ENCODE results near the gene WT1.

WT1 gene

GRCh38 chr11:32439501-32440210, 4.3 kb upstream of the WT1 start:
- H3K27me3 ChIP-seq (ENCODE audit: control insufficient read depth in 1 of 2, insufficient read depth in 2 of 2, low read length in 2 of 2) = peaks cover 49 to 79% of the 10 kb centered on the region in 2 donors
- no peaks in the 10 kb centered on the region for H3K36me3 ChIP-seq (ENCODE audit: control insufficient read depth in 1 of 2, insufficient read depth in 2 of 2, low read length in 2 of 2)
- no peaks in the 10 kb centered on the region for H3K4me1 ChIP-seq (ENCODE audit: control insufficient read depth in 1 of 2, insufficient read depth in 2 of 2, low read length in 2 of 2)
- H3K27ac ChIP-seq (ENCODE audit: low read depth, low read length) = no peak overlapping the region
- no peaks in the 10 kb centered on the region for H3K9me3 ChIP-seq (ENCODE audit: control insufficient read depth in 1 of 2, low read length in 2 of 2)
- no peak overlapping the region for H3K9ac ChIP-seq (ENCODE audit: low read depth in 1 of 2, low read length in 2 of 2)
- no peak overlapping the region for H3K4me3 ChIP-seq (ENCODE audit: low read depth in 1 of 2, low read length in 2 of 2)

DNA sequence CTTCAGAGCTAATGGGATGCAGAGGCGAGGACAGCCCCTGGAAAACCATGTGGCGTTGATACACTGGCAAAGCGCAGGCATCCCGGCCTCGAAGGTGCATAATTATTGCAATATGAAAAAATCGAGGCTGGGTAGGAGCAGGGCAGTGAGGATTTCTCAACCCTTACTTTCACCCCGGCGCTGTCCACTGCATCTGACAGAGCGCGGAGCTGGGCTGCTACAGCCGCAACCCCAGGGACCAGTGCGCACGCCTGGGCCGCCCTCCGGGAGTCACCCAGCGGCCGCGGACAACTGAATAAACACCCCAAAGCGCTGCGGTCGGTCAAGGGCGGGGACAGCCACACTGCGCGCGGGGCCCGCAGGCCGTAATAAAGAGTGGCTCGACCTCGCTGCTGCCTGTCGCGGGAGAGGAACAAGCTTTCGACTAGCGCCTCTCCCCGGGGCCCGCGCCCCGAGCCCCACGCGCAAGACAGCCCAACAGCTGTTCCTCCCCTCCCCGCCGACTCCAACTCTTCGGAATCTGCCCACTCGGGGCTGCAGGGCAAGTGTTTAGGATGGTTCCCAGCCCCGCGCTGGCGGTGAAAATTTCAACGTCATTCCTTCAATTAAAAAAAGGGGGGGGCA, 3.6 kb upstream of the WT1 start:
- peaks cover 56 to 85% of the 10 kb centered on the region in 2 donors for H3K27me3 ChIP-seq (ENCODE audit: control insufficient read depth in 1 of 2, insufficient read depth in 2 of 2, low read length in 2 of 2)
- H3K27ac ChIP-seq (ENCODE audit: low read depth, low read length) = no peak overlapping the region
- no peaks in the 10 kb centered on the region for H3K9me3 ChIP-seq (ENCODE audit: control insufficient read depth in 1 of 2, low read length in 2 of 2)
- H3K36me3 ChIP-seq (ENCODE audit: control insufficient read depth in 1 of 2, insufficient read depth in 2 of 2, low read length in 2 of 2) = no peaks in the 10 kb centered on the region
- H3K9ac ChIP-seq (ENCODE audit: low read depth in 1 of 2, low read length in 2 of 2) = no peak overlapping the region
- no peak overlapping the region for H3K4me3 ChIP-seq (ENCODE audit: low read depth in 1 of 2, low read length in 2 of 2)
- no peaks in the 10 kb centered on the region for H3K4me1 ChIP-seq (ENCODE audit: control insufficient read depth in 1 of 2, insufficient read depth in 2 of 2, low read length in 2 of 2)

- Histone ChIP-seq H3K9ac (ENCODE audit: low read depth in 1 of 2, low read length in 2 of 2) (no peak overlapping the region), H3K9me3 (ENCODE audit: control insufficient read depth in 1 of 2, low read length in 2 of 2) (no peaks in the 10 kb centered on the region), H3K27me3 (ENCODE audit: control insufficient read depth in 1 of 2, insufficient read depth in 2 of 2, low read length in 2 of 2) (peaks cover 62 to 89% of the 10 kb centered on the region in 2 donors), H3K4me3 (ENCODE audit: low read depth in 1 of 2, low read length in 2 of 2) (no peak overlapping the region), H3K36me3 (ENCODE audit: control insufficient read depth in 1 of 2, insufficient read depth in 2 of 2, low read length in 2 of 2) (no peaks in the 10 kb centered on the region), H3K4me1 (ENCODE audit: control insufficient read depth in 1 of 2, insufficient read depth in 2 of 2, low read length in 2 of 2) (no peaks in the 10 kb centered on the region), H3K27ac (ENCODE audit: low read depth, low read length) (no peak overlapping the region)
Measured at GRCh38 chr11:32438346-32438865, 3.1 kb upstream of the WT1 start.

DNA sequence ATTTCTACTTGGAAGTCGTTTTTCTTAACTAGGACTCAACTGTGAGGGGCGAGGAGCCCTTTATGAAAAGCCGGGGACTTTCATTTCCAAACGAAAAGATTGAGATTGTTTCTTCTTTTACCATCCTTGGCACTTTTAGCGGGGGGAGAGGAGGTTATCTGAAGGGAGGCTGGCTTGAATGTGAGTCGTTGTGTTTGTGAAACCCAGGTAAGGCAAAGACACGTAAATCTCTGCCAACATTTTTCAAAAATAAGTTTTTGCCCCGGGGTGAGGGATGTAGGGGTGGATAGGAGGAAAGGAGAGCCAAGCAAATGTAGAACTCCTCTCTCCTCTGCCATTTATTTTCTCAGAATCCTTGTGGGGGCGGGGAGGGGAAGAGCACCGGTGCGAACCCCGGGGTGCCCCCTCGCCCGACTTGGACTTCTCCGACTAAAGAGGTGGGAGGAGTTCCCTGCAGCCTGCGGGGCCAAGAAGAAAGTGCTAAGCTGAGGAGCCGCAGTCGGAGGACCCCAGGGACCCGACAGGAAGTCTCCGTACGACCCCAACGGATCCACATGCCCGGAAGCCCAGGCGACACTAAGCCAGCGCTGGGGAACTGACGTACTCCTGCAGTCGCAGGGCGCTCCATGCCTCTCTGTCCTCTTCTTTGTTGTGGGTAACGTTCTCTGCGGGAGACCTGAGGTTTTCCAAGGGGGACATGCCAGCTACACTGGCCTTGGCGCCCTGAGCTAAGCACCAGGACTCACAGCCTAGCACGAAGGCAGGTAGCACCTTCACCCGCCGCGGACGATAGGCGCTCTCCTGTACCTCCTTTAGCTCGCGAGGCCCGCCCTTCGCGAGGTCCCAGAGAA, 2.4 kb upstream of the WT1 start:
- Histone ChIP-seq H3K9ac (ENCODE audit: low read depth in 1 of 2, low read length in 2 of 2) (no peak overlapping the region), H3K27ac (ENCODE audit: low read depth, low read length) (no peak overlapping the region), H3K4me1 (ENCODE audit: control insufficient read depth in 1 of 2, insufficient read depth in 2 of 2, low read length in 2 of 2) (no peaks in the 10 kb centered on the region), H3K9me3 (ENCODE audit: control insufficient read depth in 1 of 2, low read length in 2 of 2) (no peaks in the 10 kb centered on the region), H3K36me3 (ENCODE audit: control insufficient read depth in 1 of 2, insufficient read depth in 2 of 2, low read length in 2 of 2) (no peaks in the 10 kb centered on the region), H3K27me3 (ENCODE audit: control insufficient read depth in 1 of 2, insufficient read depth in 2 of 2, low read length in 2 of 2) (peaks cover 69 to 88% of the 10 kb centered on the region in 2 donors), H3K4me3 (ENCODE audit: low read depth in 1 of 2, low read length in 2 of 2) (no peak overlapping the region)

- Histone ChIP-seq H3K9me3 (ENCODE audit: control insufficient read depth in 1 of 2, low read length in 2 of 2) (no peaks in the 10 kb centered on the region), H3K27ac (ENCODE audit: low read depth, low read length) (no peak overlapping the region), H3K4me3 (ENCODE audit: low read depth in 1 of 2, low read length in 2 of 2) (no peak overlapping the region), H3K36me3 (ENCODE audit: control insufficient read depth in 1 of 2, insufficient read depth in 2 of 2, low read length in 2 of 2) (no peaks in the 10 kb centered on the region), H3K27me3 (ENCODE audit: control insufficient read depth in 1 of 2, insufficient read depth in 2 of 2, low read length in 2 of 2) (peaks cover 76 to 88% of the 10 kb centered on the region in 2 donors), H3K4me1 (ENCODE audit: control insufficient read depth in 1 of 2, insufficient read depth in 2 of 2, low read length in 2 of 2) (no peaks in the 10 kb centered on the region), H3K9ac (ENCODE audit: low read depth in 1 of 2, low read length in 2 of 2) (no peak overlapping the region)
Measured at GRCh38 chr11:32436751-32437494, 1.6 kb upstream of the WT1 start.

DNA sequence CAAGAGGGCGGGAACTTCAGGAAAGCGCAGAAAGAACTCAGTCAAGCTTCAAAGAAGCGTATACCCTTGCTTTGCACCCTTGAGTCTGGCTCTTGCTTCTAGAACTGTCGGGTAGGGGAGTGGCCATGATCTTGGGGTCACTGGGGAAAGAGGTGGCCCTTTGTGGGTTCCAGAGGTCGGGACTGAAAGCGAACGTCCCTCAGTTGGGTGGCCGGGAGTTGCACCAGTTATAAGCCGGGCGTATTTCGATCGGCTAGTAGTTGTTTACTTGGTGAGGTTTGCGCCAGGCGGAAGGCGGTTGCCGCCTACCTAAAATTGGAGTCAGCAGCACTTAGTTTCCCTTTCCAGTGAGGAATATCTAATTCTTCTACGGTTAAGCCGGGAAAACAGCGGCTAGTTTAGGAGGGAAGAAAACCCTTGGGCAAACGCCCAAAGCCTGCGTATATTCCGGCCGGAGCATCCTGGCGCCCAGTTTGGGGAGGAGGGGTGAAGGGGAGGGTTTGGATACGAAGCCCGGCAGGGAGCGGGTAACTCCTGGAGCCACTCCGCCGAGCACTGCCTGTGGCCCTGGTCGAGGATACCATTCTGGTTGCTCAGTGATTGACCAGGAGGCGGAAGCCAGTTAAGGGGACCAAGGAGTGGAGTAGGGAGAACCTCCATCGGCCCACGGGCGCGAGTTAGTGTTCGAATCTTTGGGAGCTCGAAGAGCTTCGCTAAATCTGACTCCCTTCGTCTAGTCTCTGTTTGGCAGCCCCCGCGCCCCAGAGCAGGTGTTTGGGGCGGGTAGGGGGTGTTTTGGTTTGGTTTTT, 807 bp upstream of the WT1 start:
- H3K27ac ChIP-seq (ENCODE audit: low read depth, low read length) = no peak overlapping the region
- no peaks in the 10 kb centered on the region for H3K36me3 ChIP-seq (ENCODE audit: control insufficient read depth in 1 of 2, insufficient read depth in 2 of 2, low read length in 2 of 2)
- no peak overlapping the region for H3K9ac ChIP-seq (ENCODE audit: low read depth in 1 of 2, low read length in 2 of 2)
- peak overlapping the region; percentile 5 to 29 for H3K4me3 ChIP-seq (ENCODE audit: low read depth in 1 of 2, low read length in 2 of 2)
- no peaks in the 10 kb centered on the region for H3K9me3 ChIP-seq (ENCODE audit: control insufficient read depth in 1 of 2, low read length in 2 of 2)
- no peaks in the 10 kb centered on the region for H3K4me1 ChIP-seq (ENCODE audit: control insufficient read depth in 1 of 2, insufficient read depth in 2 of 2, low read length in 2 of 2)
- peaks cover 81 to 85% of the 10 kb centered on the region in 2 donors for H3K27me3 ChIP-seq (ENCODE audit: control insufficient read depth in 1 of 2, insufficient read depth in 2 of 2, low read length in 2 of 2)

- H3K27me3 ChIP-seq (ENCODE audit: control insufficient read depth in 1 of 2, insufficient read depth in 2 of 2, low read length in 2 of 2) = peaks cover 84 to 86% of the 10 kb centered on the region in 2 donors
- H3K4me3 ChIP-seq (ENCODE audit: low read depth in 1 of 2, low read length in 2 of 2) = no peak overlapping the region
- H3K27ac ChIP-seq (ENCODE audit: low read depth, low read length) = no peak overlapping the region
Measured at GRCh38 chr11:32435152-32435480, 223 bp downstream of the WT1 start.

DNA sequence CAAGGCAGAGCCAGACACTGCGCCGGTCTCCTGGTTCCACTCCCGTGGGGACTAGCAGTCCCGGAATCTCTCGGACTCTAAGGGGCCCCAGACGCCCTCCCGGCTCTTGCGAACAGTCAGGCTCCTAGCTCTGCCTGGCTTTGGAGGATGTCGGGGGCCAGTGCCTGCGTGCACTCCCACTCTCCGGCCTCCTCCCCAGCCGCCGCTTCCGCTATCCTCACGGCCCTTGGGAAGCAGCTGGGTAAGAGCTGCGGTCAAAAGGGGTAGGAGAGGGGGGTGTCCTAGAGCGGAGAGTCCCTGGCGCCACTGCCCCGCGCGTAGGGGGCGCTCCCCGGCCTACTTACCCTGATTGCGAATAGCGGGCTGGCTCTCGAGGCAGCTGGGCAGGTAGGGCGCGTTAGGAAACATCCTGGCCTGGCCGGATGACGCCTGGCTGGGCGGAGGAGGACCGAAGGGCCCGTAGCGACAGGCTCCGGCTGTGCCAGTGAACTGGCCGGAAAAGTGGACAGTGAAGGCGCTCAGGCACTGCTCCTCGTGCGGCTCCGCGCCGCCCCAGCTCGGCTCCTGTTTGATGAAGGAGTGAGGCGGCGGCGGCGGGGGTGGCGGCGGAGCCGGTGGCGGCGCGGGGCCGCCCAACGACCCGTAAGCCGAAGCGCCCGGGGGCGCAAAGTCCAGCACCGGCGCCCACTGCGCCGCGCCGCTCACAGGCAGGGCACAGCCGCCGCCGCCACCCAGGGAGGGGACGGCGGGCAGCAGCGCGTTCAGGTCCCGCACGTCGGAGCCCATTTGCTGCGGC, 785 bp downstream of the WT1 start:
- no peak overlapping the region for H3K9ac ChIP-seq (ENCODE audit: low read depth in 1 of 2, low read length in 2 of 2)

More at GRCh38 chr11:32435152-32435480, 223 bp downstream of the WT1 start:
- Histone ChIP-seq H3K4me1 (ENCODE audit: control insufficient read depth in 1 of 2, insufficient read depth in 2 of 2, low read length in 2 of 2) (no peaks in the 10 kb centered on the region), H3K9ac (ENCODE audit: low read depth in 1 of 2, low read length in 2 of 2) (no peak overlapping the region), H3K36me3 (ENCODE audit: control insufficient read depth in 1 of 2, insufficient read depth in 2 of 2, low read length in 2 of 2) (no peaks in the 10 kb centered on the region), H3K9me3 (ENCODE audit: control insufficient read depth in 1 of 2, low read length in 2 of 2) (no peaks in the 10 kb centered on the region)

More for the DNA sequence above, 785 bp downstream of the WT1 start:
- Histone ChIP-seq H3K36me3 (ENCODE audit: control insufficient read depth in 1 of 2, insufficient read depth in 2 of 2, low read length in 2 of 2) (no peaks in the 10 kb centered on the region), H3K4me1 (ENCODE audit: control insufficient read depth in 1 of 2, insufficient read depth in 2 of 2, low read length in 2 of 2) (no peaks in the 10 kb centered on the region), H3K27me3 (ENCODE audit: control insufficient read depth in 1 of 2, insufficient read depth in 2 of 2, low read length in 2 of 2) (peaks cover 84 to 88% of the 10 kb centered on the region in 2 donors), H3K4me3 (ENCODE audit: low read depth in 1 of 2, low read length in 2 of 2) (no peak overlapping the region), H3K27ac (ENCODE audit: low read depth, low read length) (no peak overlapping the region), H3K9me3 (ENCODE audit: control insufficient read depth in 1 of 2, low read length in 2 of 2) (no peaks in the 10 kb centered on the region)

Measured in duodenal mucosa (tissue), 2 donors.